ACC112 (cell line): ENCODE measurements around the gene PIGU.

Experiments used
- H2AFZ ChIP-seq: fragments of 200-600 bp; sonication (generic); one replicate; pipeline ENCODE4 v1.6.0; 2017; ENCODE audit warnings: antibody characterized with exemption, low read length; ENCODE audit not compliant: unreplicated experiment
- H3K27ac ChIP-seq: fragments of 200-600 bp; sonication (generic); 2 replicates; pipeline ENCODE4 v1.5.1; 2014; ENCODE audit warnings: low read depth, mild to moderate bottlenecking, antibody characterized with exemption, low read length, moderate library complexity
- H3K27me3 ChIP-seq: fragments of 200-600 bp; sonication (generic); 2 replicates; pipeline ENCODE4 v1.6.1; 2014; ENCODE audit warnings: mild to moderate bottlenecking, antibody characterized with exemption, low read length, moderate library complexity, mixed read lengths; ENCODE audit not compliant: insufficient read depth
- H3K36me3 ChIP-seq: fragments of 200-600 bp; sonication (generic); 2 replicates; pipeline ENCODE4 v1.6.1; 2016; ENCODE audit warnings: mild to moderate bottlenecking, antibody characterized with exemption, low read length, moderate library complexity, mixed read lengths; ENCODE audit not compliant: insufficient read depth
- H3K4me1 ChIP-seq: fragments of 200-600 bp; sonication (generic); one replicate; pipeline ENCODE4 v1.6.1; 2016; ENCODE audit warnings: low read length, mixed read lengths; ENCODE audit not compliant: insufficient read depth, unreplicated experiment, control insufficient read depth
- H3K4me3 ChIP-seq: fragments of 200-600 bp; sonication (generic); 2 replicates; pipeline ENCODE4 v1.5.1; 2014; ENCODE audit warnings: mild to moderate bottlenecking, low read depth, low read length
- H3K79me2 ChIP-seq: fragments of 200-600 bp; sonication (generic); one replicate; pipeline ENCODE4 v1.6.0; 2016; ENCODE audit warnings: low read length; ENCODE audit not compliant: control insufficient read depth, unreplicated experiment, insufficient read depth

PIGU gene

DNA sequence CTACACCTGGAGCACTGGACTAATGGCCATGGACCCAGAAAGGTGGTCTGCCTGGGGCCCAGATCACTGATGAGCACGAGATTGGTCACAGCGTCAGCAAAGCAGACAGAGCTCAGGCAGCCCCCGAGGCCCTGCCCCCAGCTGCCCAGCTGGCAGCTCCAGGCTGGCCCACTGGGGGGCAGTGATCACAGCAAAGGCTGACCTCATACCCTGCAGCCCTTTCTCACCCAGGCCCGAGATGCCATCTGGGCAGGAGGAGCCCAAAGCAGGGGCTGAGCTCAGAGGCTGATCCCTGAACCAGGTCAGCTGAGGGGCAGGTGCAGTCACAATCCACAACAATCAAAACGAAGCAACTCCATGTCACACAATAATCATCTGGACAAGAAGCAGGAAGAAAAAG, 114.3 kb downstream of the PIGU start:
- no peaks in the 10 kb centered on the region for H3K79me2 ChIP-seq
- H3K4me1 ChIP-seq, result no peaks in the 10 kb centered on the region
- H3K27ac ChIP-seq, result no peak overlapping the region
- no peak overlapping the region for H2AFZ ChIP-seq
- no peak overlapping the region for H3K4me3 ChIP-seq
- no peaks in the 10 kb centered on the region for H3K36me3 ChIP-seq
- no peaks in the 10 kb centered on the region for H3K27me3 ChIP-seq

DNA sequence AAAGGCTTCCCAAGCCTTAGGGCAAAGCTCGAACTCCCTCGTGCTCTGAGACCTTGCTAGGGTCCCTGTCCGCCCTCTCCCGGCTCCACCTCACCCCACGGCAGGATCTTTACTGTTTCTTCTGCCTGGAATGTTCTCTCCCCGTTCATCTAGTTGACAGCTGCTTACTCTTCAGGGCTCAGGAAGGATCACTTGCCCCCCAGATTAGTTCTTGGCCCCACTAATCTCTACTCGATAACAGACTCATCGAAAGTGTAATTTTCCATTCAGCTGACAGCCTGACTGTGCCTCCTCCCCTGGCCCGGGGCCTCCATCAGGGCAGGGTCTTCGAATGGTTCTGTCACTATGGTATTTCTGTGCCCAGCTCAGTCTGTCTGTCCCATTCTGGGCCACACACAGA, 115.2 kb downstream of the PIGU start:
- Histone ChIP-seq H3K79me2 (no peaks in the 10 kb centered on the region), H3K4me3 (no peak overlapping the region), H3K27ac (no peak overlapping the region), H3K27me3 (no peaks in the 10 kb centered on the region), H2AFZ (no peak overlapping the region), H3K36me3 (no peaks in the 10 kb centered on the region), H3K4me1 (no peaks in the 10 kb centered on the region)

DNA sequence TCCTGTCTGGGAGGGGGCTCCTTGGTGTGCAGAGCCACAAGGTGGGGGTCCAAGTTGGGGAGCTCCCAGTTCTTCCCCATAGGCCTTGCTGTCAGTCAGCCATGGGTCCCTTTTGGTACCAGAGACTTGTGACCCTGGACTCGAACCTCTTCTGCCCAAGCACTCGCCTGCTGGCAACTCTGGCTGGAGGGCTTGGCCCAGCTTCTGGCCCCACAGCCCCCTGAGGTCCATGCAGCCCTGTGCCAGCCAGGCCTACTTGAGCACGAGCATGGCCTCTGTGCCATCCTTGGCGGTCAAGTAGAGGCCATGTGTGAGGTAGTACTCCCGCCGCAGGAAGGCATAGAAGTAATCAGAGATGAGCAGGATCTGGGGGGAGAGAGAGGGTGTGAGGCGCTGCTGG, 116.3 kb downstream of the PIGU start:
- H3K79me2 ChIP-seq, result no peaks in the 10 kb centered on the region
- no peak overlapping the region for H3K27ac ChIP-seq
- H3K36me3 ChIP-seq, result no peaks in the 10 kb centered on the region
- H3K4me1 ChIP-seq, result no peaks in the 10 kb centered on the region
- H3K27me3 ChIP-seq, result no peaks in the 10 kb centered on the region
- no peak overlapping the region for H3K4me3 ChIP-seq
- H2AFZ ChIP-seq, result no peak overlapping the region

DNA sequence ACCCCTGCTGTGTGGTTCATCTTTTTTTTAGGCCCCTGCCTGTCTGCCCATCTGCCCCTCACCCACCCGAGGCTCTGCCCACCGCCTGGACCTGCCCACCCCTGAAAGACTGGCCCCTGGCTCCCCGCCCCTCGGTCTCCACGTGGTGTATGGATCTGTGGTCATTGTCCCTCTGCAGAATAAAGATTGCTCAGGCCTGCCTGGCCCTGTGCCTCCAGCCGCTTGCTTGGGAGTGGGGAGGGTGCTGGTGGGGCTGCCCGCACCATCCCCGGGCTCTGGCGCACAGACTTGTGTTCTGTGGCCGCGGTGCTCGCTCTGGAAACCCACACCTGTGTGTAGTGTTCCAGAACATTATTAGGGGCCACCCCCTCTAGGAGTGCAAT, 116.8 kb downstream of the PIGU start:
- Histone ChIP-seq H3K4me3 (no peak overlapping the region), H3K27me3 (no peaks in the 10 kb centered on the region), H3K27ac (no peak overlapping the region), H3K4me1 (no peaks in the 10 kb centered on the region), H3K79me2 (no peaks in the 10 kb centered on the region), H2AFZ (no peak overlapping the region), H3K36me3 (no peaks in the 10 kb centered on the region)

DNA sequence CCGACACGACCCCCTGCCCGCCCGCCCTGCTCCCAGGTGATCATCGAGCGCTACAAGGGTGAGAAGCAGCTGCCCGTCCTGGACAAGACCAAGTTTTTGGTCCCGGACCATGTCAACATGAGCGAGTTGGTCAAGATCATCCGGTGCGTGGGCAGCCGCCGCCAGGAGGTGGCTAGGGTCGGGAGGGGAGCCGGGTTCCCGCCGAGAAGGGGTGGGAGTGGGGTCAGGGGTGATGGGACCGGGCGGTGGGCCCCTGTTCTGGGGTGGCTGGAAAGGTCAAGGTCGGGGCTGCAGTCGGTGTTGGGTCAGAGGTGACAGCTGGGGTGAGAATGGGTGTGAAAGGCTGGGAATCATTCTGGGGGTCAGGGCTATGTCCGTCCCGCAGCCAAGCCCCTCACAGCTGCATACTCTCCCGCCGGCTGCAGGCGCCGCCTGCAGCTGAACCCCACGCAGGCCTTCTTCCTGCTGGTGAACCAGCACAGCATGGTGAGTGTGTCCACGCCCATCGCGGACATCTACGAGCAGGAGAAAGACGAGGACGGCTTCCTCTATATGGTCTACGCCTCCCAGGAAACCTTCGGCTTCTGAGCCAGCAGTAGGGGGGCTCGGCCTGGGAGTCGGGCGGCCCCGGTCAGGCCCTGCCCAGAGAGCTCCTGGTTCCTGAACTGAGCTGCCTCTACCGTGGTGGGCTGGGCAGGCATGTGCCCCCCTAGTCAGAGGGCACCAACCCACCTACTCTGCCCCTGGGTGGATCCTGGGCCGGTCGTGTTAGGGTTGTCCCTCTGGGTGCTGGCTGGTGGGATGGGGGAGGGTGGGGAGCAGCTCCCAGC, 117.4 kb downstream of the PIGU start:
- Histone ChIP-seq H3K4me1 (no peaks in the 10 kb centered on the region), H3K4me3 (peak overlapping the region; percentile 77), H3K27me3 (no peaks in the 10 kb centered on the region), H3K79me2 (no peaks in the 10 kb centered on the region), H3K36me3 (no peaks in the 10 kb centered on the region), H3K27ac (no peak overlapping the region), H2AFZ (no peak overlapping the region)

DNA sequence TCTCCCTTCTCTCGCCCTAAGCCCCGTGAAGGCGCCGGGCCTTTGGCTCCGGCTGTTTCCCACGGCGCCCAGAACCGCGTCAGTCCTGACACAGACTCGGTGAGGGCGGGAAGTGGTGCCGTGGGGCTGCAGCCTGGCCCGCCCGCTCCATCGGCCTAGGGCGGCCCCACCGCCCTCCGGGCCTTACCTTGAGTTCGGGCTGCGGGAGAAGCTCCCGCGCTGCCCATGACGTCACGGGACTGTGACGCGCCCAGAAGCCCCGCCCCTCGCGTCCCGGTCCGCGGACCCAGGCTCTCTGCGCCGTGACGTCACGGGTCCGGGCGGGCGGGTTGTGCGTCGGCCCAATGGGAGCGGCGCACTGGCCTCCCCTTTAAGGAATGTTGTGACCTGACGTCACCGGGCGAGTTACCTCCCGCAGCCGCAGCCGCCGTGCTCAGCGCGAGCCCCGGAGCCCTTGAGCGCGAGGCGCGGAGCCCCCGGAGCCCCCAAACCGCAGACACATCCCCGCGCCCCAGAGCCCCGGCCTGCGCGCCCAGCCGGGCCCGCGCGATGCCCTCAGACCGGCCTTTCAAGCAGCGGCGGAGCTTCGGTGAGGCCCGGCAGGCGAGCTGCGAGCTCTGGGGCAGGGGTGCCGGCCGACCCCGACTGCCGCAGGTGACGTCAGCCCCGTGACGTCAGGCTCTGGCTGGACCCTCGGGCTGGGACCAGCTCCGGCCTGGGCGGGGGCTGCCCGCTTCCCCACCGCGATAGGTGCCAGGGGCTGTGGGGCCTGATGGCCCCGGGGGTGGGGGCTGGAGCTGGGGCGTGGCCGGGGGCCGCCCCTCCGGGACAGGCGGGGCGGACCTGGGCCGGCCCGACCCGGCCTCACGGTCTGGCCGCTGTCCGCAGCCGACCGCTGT, 118.3 kb downstream of the PIGU start, which contains the start of gene MAP1LC3A:
TSS of gene MAP1LC3A (plus strand) at position 399 of the 899 bp plus-strand sequence. CDS start at position 550, 151 bp downstream.
- Histone ChIP-seq H2AFZ (peak within 1 kb of the TSS; percentile 66), H3K79me2 (no peaks in the 10 kb centered on the region), H3K27me3 (no peaks in the 10 kb centered on the region), H3K4me3 (peak within 1 kb of the TSS; percentile 77), H3K4me1 (peaks cover 5% of the 10 kb centered on the region), H3K36me3 (no peaks in the 10 kb centered on the region), H3K27ac (peak within 1 kb of the TSS; percentile 33; the same call in 1 of the 2 replicates)

DNA sequence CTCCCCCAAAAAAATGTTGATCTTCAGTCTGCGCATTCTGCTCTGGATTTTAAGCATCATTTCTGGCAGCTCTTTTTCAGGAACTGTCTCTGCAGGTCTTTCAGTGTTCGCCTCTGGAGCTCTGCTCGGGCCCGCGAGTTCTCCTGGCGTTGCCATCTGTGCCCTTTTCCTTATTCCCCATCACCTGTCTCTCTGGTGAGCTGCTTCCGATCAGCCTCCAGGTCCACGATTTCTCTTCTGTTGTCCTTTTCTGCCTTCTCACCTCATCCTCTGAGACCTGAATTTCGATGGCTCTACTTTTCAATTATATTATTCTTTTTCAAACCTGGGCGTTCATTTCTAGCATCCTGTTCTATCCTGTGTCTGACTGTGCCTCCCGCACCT, 119.0 kb downstream of the PIGU start:
- Histone ChIP-seq H3K27ac (peak overlapping the region; percentile 18; the same call in 1 of the 2 replicates), H3K27me3 (no peaks in the 10 kb centered on the region), H3K36me3 (no peaks in the 10 kb centered on the region), H2AFZ (peak overlapping the region; percentile 66), H3K4me3 (peak overlapping the region; percentile 77), H3K4me1 (peaks cover 9% of the 10 kb centered on the region), H3K79me2 (no peaks in the 10 kb centered on the region)

DNA sequence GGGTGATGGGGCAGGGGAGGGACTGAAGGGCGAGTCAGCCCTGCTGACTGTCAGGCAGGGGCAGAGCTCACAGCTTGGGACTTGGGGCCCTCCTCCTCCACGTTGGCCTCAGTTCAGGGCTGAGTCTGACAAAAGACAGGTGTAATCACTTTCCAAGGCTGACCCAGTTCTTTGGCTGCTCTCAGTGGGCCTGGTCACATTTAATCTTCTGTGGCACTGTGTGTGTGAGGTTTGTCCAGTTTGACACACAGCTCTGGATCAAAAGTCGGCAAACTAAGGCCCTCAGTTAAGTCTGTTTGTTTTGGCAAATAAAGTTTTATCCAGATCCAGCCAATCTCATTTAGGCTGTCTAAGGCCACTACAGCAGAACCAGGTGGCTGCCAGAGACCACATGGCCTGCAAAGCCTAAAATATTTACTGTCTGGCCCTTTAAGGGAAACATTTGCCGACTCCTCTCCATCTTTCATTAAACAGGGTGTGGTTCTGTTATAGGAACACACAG, 123.5 kb downstream of the PIGU start:
- Histone ChIP-seq H3K79me2 (no peaks in the 10 kb centered on the region), H3K36me3 (no peaks in the 10 kb centered on the region), H3K4me3 (no peak overlapping the region), H2AFZ (no peak overlapping the region), H3K27me3 (no peaks in the 10 kb centered on the region), H3K4me1 (peaks cover 9% of the 10 kb centered on the region), H3K27ac (no peak overlapping the region)

DNA sequence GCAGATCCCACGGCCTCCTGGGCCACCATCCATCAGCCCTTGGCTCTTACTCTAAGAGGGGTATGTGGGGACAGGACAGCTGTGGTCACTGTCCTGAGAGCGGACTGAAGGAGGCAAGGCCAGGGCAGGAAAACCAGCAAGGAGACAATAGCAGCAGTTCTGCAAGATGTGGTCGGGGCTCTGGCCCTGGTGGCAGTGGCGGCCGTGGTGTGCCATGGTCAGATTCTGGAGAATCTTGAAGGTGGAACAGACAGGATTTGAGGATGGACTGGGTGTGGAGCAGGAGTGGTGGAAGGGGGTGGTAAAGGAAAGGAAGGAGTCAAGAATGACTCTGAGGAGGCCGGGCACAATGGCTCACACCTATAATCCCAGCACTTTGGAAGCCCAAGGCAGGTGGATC, 124.3 kb downstream of the PIGU start:
- Histone ChIP-seq H3K4me1 (peaks cover 9% of the 10 kb centered on the region), H3K4me3 (no peak overlapping the region), H3K36me3 (no peaks in the 10 kb centered on the region), H2AFZ (no peak overlapping the region), H3K27ac (no peak overlapping the region), H3K27me3 (no peaks in the 10 kb centered on the region), H3K79me2 (no peaks in the 10 kb centered on the region)

DNA sequence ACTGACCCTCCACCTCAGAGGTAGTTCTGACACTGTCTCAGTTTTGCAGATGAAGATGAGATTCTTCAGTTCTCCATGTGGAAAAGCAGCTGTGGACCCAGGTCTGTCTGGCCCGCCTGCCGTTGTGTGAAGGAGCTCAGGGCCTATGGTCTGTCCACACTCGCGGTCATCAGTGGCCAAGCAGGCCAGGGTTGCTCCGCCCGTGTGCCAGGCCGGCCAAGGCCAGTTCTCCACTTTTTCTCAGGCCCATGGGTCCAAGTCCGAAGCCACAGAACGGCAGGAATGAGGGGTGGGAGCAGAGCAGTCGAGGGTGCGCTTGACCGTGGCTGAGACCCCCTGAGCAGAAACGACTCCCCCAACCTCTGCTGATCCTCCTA, 127.0 kb downstream of the PIGU start:
- Histone ChIP-seq H3K4me3 (no peak overlapping the region), H3K4me1 (peaks cover 9% of the 10 kb centered on the region), H3K36me3 (no peaks in the 10 kb centered on the region), H3K27ac (no peak overlapping the region), H2AFZ (no peak overlapping the region), H3K27me3 (no peaks in the 10 kb centered on the region), H3K79me2 (no peaks in the 10 kb centered on the region)
